Measurements from ENCODE around the gene ATF1.

The ATF1 gene

GRCh38 chr12:50776749-50777728 is 13.1 kb downstream of the ATF1 start:
- DNase-seq (ENCODE audit: low spot score): no peak
- no peak for TF ChIP-seq CTCF (IDR thresholded peaks at IDR 0.05; ENCODE audit: borderline replicate concordance, control extremely low read depth, extremely low read depth, insufficient read depth, missing control alignments)
- in situ Hi-C loops (cut with MboI; ENCODE audit: low sequenced_read_pairs, unreplicated experiment): no loop called here

GRCh38 chr12:50778663-50779590 is 15.0 kb downstream of the ATF1 start:
- in situ Hi-C loops (cut with MboI; ENCODE audit: low sequenced_read_pairs, unreplicated experiment): no loop called here
- no peak for DNase-seq (ENCODE audit: low spot score)
- no peak for TF ChIP-seq CTCF (IDR thresholded peaks at IDR 0.05; ENCODE audit: borderline replicate concordance, control extremely low read depth, extremely low read depth, insufficient read depth, missing control alignments)

GRCh38 chr12:50780013-50780412 is 16.1 kb downstream of the ATF1 start:
- DNase-seq (ENCODE audit: low spot score): no peak
- TF ChIP-seq CTCF (IDR thresholded peaks at IDR 0.05; ENCODE audit: borderline replicate concordance, control extremely low read depth, extremely low read depth, insufficient read depth, missing control alignments): no peak
- in situ Hi-C loops (cut with MboI; ENCODE audit: low sequenced_read_pairs, unreplicated experiment): no loop called here

- no peak for TF ChIP-seq CTCF (IDR thresholded peaks at IDR 0.05; ENCODE audit: borderline replicate concordance, control extremely low read depth, extremely low read depth, insufficient read depth, missing control alignments)
- in situ Hi-C loops (cut with MboI; ENCODE audit: low sequenced_read_pairs, unreplicated experiment): no loop called here
- DNase-seq (ENCODE audit: low spot score): no peak
These were observed 20.6 kb downstream of the ATF1 start for GRCh38 chr12:50784501-50784900.

GRCh38 chr12:50785406-50786001 is 21.6 kb downstream of the ATF1 start:
- TF ChIP-seq CTCF (IDR thresholded peaks at IDR 0.05; ENCODE audit: borderline replicate concordance, control extremely low read depth, extremely low read depth, insufficient read depth, missing control alignments): no peak
- DNase-seq (ENCODE audit: low spot score): no peak
- in situ Hi-C loops (cut with MboI; ENCODE audit: low sequenced_read_pairs, unreplicated experiment): no loop called here
